ENCODE data around the gene PLD1. TPM values are rescaled to one million over a fixed set of nuclear protein-coding genes. Genes with fewer than 3 reads are reported as not detected.

PLD1 gene
- total RNA-seq, 4 donors from 2014 or later, result 49.0 to 66.0 (median 55.1) TPM

- WGBS, result 68% methylated on average over 3 of the region's 3 CpGs
- DNase-seq (ENCODE audit: low spot score in 2 of 2), result no peak
- Histone ChIP-seq H3K27me3 (no peaks in the 10 kb centered on the region), H3K36me3 (no peaks in the 10 kb centered on the region), H3K4me3 (no peak overlapping the region), H3K4me1 (peaks cover 16% of the 10 kb centered on the region), H3K27ac (no peak overlapping the region), H3K9me3 (no peaks in the 10 kb centered on the region)
- TF ChIP-seq EP300 (IDR thresholded peaks at IDR 0.05) (no peak), POLR2AphosphoS5 (IDR thresholded peaks at IDR 0.05) (no peak), POLR2A (IDR thresholded peaks at IDR 0.05) (no peak)
- TF ChIP-seq, protein P1, sequence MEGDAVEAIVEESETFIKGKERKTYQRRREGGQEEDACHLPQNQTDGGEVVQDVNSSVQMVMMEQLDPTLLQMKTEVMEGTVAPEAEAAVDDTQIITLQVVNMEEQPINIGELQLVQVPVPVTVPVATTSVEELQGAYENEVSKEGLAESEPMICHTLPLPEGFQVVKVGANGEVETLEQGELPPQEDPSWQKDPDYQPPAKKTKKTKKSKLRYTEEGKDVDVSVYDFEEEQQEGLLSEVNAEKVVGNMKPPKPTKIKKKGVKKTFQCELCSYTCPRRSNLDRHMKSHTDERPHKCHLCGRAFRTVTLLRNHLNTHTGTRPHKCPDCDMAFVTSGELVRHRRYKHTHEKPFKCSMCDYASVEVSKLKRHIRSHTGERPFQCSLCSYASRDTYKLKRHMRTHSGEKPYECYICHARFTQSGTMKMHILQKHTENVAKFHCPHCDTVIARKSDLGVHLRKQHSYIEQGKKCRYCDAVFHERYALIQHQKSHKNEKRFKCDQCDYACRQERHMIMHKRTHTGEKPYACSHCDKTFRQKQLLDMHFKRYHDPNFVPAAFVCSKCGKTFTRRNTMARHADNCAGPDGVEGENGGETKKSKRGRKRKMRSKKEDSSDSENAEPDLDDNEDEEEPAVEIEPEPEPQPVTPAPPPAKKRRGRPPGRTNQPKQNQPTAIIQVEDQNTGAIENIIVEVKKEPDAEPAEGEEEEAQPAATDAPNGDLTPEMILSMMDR (IDR thresholded peaks at IDR 0.05), result no peak
Measured at GRCh38 chr3:171831936-171832335, 21.7 kb upstream of the PLD1 start.

DNA sequence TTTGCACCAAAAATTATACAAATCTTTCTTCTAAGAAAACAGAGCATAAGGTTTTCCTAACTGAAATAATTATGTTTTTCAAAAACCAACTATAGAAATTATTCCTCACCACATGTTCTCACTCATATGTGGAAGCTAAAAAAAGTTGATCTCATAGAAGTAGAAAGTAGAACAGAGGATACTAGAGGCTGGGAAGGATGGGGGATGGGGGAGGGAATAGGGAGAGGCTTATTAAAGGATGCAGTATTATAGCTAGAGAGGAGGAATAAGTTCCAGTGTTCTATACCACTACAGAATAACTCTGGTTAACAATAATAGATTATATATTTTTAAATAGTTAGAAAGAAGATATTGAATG is 20.2 kb upstream of the PLD1 start:
- H3K4me1 ChIP-seq, result peaks cover 16% of the 10 kb centered on the region
- peak overlapping the region; percentile 45 for H3K27ac ChIP-seq
- no peaks in the 10 kb centered on the region for H3K36me3 ChIP-seq
- TF ChIP-seq, protein P1 (IDR thresholded peaks at IDR 0.05), result no peak
- no peak for TF ChIP-seq EP300 (IDR thresholded peaks at IDR 0.05)
- TF ChIP-seq POLR2AphosphoS5 (IDR thresholded peaks at IDR 0.05), result no peak
- no peak for TF ChIP-seq POLR2A (IDR thresholded peaks at IDR 0.05)
- no peaks in the 10 kb centered on the region for H3K9me3 ChIP-seq
- no peak overlapping the region for H3K4me3 ChIP-seq
- no peaks in the 10 kb centered on the region for H3K27me3 ChIP-seq
- DNase-seq (ENCODE audit: low spot score in 2 of 2), result no peak

DNA sequence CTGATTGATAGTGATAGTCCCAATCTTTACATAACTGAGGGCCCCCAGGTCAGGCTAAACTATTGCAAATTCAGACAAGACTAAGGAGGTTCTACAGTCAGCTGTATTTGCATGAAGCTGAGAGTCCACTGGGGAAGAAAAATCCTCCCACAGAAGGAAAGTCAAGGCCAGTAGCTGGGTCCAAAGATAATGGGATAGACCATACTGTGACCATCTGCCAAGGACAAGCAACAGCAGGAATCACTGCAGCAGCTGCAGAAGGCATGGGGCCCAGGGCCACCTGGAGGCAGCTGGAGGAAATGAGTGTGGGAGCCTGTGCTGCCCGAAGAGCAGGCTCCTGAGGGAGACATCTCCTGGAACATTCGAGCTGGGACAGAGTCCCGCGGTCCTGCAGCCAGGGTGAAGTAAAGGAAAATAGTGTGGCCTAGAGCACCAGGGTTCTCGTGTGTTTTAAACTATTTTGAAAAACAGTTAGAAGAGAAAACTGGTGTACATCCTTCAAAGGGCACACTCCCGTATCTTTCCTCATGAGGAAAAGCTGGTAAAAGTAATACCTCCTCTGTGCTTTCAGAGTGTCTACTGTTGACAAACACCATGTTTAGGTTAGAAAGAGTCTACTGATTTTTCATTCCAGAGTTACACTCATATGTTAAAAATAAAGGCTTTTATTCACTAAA is 19.7 kb upstream of the PLD1 start:
- TF ChIP-seq EP300 (IDR thresholded peaks at IDR 0.05) (no peak), POLR2AphosphoS5 (IDR thresholded peaks at IDR 0.05) (peak in 1 of 3 donors; percentile 30), POLR2A (IDR thresholded peaks at IDR 0.05) (no peak)
- TF ChIP-seq, protein P1 (IDR thresholded peaks at IDR 0.05), result peak; percentile 60 to 67
- Histone ChIP-seq H3K27ac (peak overlapping the region; percentile 45), H3K4me3 (no peak overlapping the region), H3K4me1 (peaks cover 18% of the 10 kb centered on the region), H3K27me3 (no peaks in the 10 kb centered on the region), H3K36me3 (no peaks in the 10 kb centered on the region), H3K9me3 (no peaks in the 10 kb centered on the region)
- WGBS, result 20% methylated on average over 6 of the region's 6 CpGs
- DNase-seq (ENCODE audit: low spot score in 2 of 2), result no peak

- H3K27ac ChIP-seq, result no peak overlapping the region
- 83% methylated on average over 5 of the region's 5 CpGs for WGBS
- no peak for TF ChIP-seq EP300 (IDR thresholded peaks at IDR 0.05)
- TF ChIP-seq POLR2A (IDR thresholded peaks at IDR 0.05), result no peak
- TF ChIP-seq, protein P1 (IDR thresholded peaks at IDR 0.05), result no peak
- no peak for TF ChIP-seq POLR2AphosphoS5 (IDR thresholded peaks at IDR 0.05)
- no peaks in the 10 kb centered on the region for H3K9me3 ChIP-seq
- no peaks in the 10 kb centered on the region for H3K27me3 ChIP-seq
- no peak for DNase-seq (ENCODE audit: low spot score in 2 of 2)
- peaks cover 26% of the 10 kb centered on the region for H3K4me1 ChIP-seq
- H3K36me3 ChIP-seq, result no peaks in the 10 kb centered on the region
- H3K4me3 ChIP-seq, result no peak overlapping the region
Measured at GRCh38 chr3:171828902-171829770, 18.9 kb upstream of the PLD1 start.

- H3K27me3 ChIP-seq, result no peaks in the 10 kb centered on the region
- no peak for DNase-seq (ENCODE audit: low spot score in 2 of 2)
- no peaks in the 10 kb centered on the region for H3K36me3 ChIP-seq
- no peak overlapping the region for H3K27ac ChIP-seq
- peaks cover 31% of the 10 kb centered on the region for H3K4me1 ChIP-seq
- no peaks in the 10 kb centered on the region for H3K9me3 ChIP-seq
- H3K4me3 ChIP-seq, result no peak overlapping the region
- TF ChIP-seq POLR2AphosphoS5 (IDR thresholded peaks at IDR 0.05) (no peak), POLR2A (IDR thresholded peaks at IDR 0.05) (no peak), EP300 (IDR thresholded peaks at IDR 0.05) (no peak)
- TF ChIP-seq, protein P1 (IDR thresholded peaks at IDR 0.05), result no peak
- WGBS, result 85% methylated on average over 10 of the region's 10 CpGs
Measured at GRCh38 chr3:171827836-171828458, 17.7 kb upstream of the PLD1 start.
